GM18951 (cell line): Measurements from ENCODE around the gene KLRG1.

ENCODE experiments used
- POLR2A ChIP-seq: IDR thresholded peaks from 4 replicates; pipeline ENCODE4 v1.6.1; 2011; ENCODE audit warnings: mild to moderate bottlenecking; ENCODE audit not compliant: insufficient read length, insufficient read depth; ENCODE audit errors: extremely low read depth
- in situ Hi-C: fragments of 300-500 bp; cut with MboI; formaldehyde crosslinking; loops from one replicate; pipeline ENCODE4 v1.12.0; 2022; ENCODE audit warnings: low sequenced_read_pairs, mixed read lengths, inconsistent platforms; ENCODE audit not compliant: unreplicated experiment

Gene KLRG1

DNA sequence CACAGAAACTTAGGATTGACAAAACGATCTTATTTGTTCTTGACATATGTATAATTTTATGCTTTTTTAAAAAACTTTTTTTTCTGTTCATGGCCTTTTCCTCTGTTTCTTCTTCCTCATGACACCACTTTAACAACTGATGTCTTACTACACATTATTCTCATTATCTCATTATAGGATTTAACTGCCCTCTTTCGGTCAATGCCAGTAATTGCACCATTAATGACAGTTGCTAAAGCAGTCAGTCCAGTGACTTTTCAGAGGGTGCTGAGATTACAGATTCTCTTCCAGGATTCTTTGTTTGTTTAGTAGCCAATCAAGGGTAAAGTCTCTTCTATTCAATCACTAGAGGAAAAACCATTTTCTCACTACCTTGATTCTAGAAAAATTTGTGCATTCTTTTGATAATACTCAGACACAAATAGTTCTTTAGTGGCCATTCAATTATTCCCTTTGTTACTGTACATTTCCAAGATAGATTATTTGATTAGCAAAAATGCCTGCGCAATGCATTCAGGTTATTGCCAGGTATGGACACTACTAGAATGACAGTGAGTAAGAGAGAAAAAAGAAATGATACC, 50.1 kb downstream of the KLRG1 start:
- no peak for TF ChIP-seq POLR2A
- in situ Hi-C loops: loop anchor here (10.0 to 25.0 kb wide), 2 partner anchors 85 to 502 kb away; partner anchors contain the start of gene CLEC4E

GRCh38 chr12:9040484-9041186, 51.3 kb downstream of the KLRG1 start:
- TF ChIP-seq POLR2A: no peak
- in situ Hi-C loops: loop anchor here (10.0 to 25.0 kb wide), 2 partner anchors 356 to 503 kb away; partner anchors contain the start of gene CLEC4E

- in situ Hi-C loops: loop anchor here (10.0 to 25.0 kb wide), 2 partner anchors 357 to 504 kb away; partner anchors contain the start of gene CLEC4E
- no peak for TF ChIP-seq POLR2A
These were observed 52.0 kb downstream of the KLRG1 start for GRCh38 chr12:9041321-9041720.

DNA sequence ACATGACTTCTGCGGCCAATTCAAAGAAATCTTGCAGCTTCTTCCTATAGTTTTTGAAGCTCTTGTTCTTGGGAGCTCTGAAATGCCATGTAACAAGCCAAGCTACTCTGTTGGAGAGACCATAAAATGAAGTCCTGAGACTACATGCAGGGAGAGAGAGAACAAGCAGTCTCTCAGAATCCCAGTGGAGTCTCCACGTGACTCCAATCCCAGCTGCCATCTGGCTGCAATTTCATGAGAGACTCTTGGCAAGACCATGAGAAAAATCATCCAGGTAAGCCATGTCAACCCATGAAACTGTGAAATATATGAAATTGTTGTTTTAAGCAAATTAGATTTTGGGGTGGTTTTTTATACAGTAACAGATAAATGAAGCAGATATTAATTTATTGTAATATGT, 54.4 kb downstream of the KLRG1 start:
- no peak for TF ChIP-seq POLR2A
- in situ Hi-C loops: loop anchor here (10.0 to 25.0 kb wide), 2 partner anchors 359 to 506 kb away; partner anchors contain the start of gene CLEC4E

DNA sequence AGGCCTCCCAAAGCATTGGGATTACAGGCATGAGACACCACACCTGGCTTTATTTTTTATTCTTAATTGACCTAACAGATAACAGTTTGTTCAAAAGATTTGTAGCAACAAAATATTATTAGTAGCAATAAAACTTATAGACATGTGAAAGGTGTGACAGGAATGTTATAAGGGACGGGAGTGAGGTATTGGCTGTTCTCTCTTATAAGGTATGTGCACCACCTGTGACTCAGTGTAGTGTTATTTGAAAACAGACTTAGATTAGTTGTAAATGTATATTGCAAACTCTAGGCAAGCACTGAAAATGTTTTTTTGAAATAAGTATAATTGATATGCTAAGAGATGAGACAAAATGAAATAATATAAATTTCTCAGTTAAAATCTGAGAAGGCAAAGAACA, 57.8 kb downstream of the KLRG1 start:
- in situ Hi-C loops: loop anchor here (10.0 to 25.0 kb wide), 2 partner anchors 362 to 510 kb away; partner anchors contain the start of gene CLEC4E
- no peak for TF ChIP-seq POLR2A

DNA sequence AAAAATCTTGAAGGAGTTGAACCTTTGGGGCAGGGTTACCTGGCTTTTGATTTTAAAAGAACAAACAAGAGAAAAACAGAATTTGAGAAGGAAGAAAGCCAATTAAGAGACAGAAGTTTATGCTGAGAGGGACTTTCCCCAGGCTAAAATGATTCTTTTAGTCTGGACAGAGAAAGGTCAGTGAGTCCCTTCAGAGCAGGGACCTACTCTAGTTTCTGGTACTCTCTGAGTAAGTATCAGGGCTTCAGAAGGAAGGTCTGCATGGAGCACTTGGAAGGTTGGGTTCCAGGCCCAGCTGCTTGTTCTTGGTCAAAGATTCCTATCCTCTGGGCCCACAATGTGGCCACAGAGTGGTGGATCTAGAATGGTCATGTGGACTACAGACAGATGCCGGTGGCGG, 59.6 kb downstream of the KLRG1 start:
- no peak for TF ChIP-seq POLR2A
- in situ Hi-C loops: loop anchor here (10.0 to 25.0 kb wide), 2 partner anchors 364 to 512 kb away; partner anchors contain the start of gene CLEC4E

- in situ Hi-C loops: loop anchor here (10.0 to 25.0 kb wide), 2 partner anchors 365 to 512 kb away; partner anchors contain the start of gene CLEC4E
- no peak for TF ChIP-seq POLR2A
These were observed 60.3 kb downstream of the KLRG1 start for GRCh38 chr12:9049520-9050133.

DNA sequence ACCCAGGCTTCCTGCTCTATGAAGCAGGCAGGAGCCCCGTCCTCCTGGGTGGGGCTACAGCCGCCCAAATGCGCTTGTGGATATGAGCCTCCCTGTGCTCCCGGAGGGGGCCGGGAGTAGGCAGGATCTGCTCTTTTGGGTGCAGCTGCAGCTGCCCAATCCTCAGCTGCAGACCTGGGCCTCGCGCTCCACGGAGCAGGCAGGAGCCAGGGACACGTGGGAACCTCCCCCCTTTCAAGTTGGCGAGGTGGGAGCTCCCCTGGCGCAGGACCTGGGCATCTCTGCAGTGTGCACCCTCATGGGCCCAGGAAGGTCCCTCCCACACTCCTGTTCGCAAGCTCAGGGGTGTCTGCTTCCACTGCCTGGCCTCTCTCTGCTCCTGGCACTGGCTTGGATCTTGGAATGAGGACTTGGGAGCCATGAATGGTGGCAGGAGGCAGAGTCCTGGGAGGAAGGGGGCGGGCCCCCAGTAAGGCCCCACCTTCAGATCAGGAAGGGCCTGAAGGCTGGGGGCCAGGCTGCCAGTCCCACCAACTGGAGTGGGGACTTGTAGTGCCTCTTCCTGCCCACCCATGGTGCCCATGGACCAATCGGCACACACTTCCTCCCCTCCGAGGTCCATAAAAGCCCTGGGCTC, 61.3 kb downstream of the KLRG1 start:
- in situ Hi-C loops: no loop called here

GRCh38 chr12:9051158-9051550, 61.8 kb downstream of the KLRG1 start:
- in situ Hi-C loops: no loop called here
- TF ChIP-seq POLR2A: no peak

More for the DNA sequence above, 61.3 kb downstream of the KLRG1 start:
- no peak for TF ChIP-seq POLR2A

DNA sequence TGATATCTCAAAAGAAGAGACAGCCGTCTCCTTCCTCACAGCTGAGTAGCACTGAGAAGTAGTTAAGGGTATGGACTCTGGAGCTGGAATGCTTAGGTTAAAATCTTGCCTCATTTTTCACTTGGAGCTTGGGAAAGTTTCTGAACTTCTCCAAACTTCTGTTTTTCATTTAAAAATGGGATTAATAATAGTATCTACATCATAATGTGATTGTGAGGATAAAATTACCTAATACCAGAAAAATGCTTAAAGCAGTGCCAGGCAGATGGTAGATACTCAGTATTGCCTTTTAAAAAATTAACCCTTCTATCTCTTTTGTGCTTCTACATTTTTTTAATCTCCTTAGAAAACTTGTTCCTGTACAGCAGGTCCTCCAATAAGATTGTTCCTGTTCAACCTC, 63.3 kb downstream of the KLRG1 start:
- TF ChIP-seq POLR2A: no peak
- in situ Hi-C loops: no loop called here
